ENCODE measurements around the gene PLA2G15. TPM values are rescaled to one million over a fixed set of nuclear protein-coding genes. Genes with fewer than 3 reads are reported as not detected.
A peak's percentile ranks its signal among the peaks of the same experiment; 100 is the strongest.

PLA2G15 gene
- total and polyA plus RNA-seq, 2 of the 13 experiments (the other 11 are each of a cell fraction or from before 2014, with no cell fraction given): 14.4 to 23.7 TPM

DNA sequence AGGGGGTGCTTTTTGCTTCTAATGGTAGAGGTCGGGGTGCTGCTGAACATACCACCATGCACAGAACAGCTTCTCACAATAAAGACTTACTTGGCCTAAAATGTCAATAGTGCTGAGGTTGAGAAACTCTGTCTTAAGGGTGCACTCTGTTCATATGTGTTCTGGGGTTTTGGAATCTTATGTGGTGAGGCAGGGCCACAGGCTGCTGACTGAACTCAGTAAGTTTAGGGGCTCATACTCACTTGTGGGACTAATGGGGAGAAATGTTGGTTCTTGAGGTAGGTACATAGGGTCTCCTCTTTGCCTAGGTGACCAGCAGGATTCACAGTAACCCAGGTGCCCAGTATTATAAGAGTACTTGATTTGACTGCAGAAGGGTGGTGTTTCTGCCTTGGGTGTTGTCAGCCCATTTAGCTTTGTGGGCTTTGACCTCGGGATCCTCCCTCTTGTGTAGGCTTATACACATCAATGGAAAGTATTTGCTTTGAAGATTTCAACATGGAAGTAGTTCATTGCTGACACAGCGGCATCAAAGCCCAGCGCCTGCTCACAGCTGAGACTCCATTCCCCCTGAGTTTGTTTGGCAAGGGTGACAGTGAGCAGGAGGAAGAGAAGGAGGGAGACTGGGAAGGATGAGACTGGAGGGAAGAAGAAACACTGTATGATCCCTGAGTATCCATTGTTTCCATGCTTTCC, 36.3 kb downstream of the PLA2G15 start (continued):
- TF ChIP-seq, protein P1, sequence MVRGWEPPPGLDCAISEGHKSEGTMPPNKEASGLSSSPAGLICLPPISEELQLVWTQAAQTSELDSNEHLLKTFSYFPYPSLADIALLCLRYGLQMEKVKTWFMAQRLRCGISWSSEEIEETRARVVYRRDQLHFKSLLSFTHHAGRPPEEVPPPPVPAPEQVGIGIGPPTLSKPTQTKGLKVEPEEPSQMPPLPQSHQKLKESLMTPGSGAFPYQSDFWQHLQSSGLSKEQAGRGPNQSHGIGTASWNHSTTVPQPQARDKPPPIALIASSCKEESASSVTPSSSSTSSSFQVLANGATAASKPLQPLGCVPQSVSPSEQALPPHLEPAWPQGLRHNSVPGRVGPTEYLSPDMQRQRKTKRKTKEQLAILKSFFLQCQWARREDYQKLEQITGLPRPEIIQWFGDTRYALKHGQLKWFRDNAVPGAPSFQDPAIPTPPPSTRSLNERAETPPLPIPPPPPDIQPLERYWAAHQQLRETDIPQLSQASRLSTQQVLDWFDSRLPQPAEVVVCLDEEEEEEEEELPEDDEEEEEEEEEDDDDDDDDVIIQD (CRISPR knock-in tag; IDR thresholded peaks at IDR 0.05; ENCODE audit: low read depth): peak; percentile 85; the same call in 1 of the 2 replicates
- TF ChIP-seq MIXL1 (CRISPR knock-in tag; IDR thresholded peaks at IDR 0.05) (peak; percentile 82), NKX3-1 (CRISPR knock-in tag; IDR thresholded peaks at IDR 0.05) (no peak), CREB1 (IDR thresholded peaks at IDR 0.05) (peak; percentile 21; the same call in 1 of the 2 replicates), CREB1 (CRISPR knock-in tag; IDR thresholded peaks at IDR 0.05) (peak; percentile 76), ARNTL (CRISPR knock-in tag; IDR thresholded peaks at IDR 0.05) (peak; percentile 86), PHF5A (CRISPR knock-in tag; IDR thresholded peaks at IDR 0.05; ENCODE audit: low read depth, unreplicated experiment) (peak; percentile 95), ZNF24 (IDR thresholded peaks at IDR 0.05) (no peak; the same call in 1 of the 2 replicates), KDM6A (CRISPR knock-in tag; IDR thresholded peaks at IDR 0.05; ENCODE audit: low read depth) (peak; percentile 91), NPAS2 (CRISPR knock-in tag; IDR thresholded peaks at IDR 0.05; ENCODE audit: borderline replicate concordance) (no peak), SSRP1 (CRISPR knock-in tag; IDR thresholded peaks at IDR 0.05) (peak; percentile 70; the same call in 1 of the 2 replicates), KDM1A (CRISPR knock-in tag; IDR thresholded peaks at IDR 0.05) (peak; percentile 90), NFE2 (CRISPR knock-in tag; IDR thresholded peaks at IDR 0.05) (no peak), ZNF670 (CRISPR knock-in tag; IDR thresholded peaks at IDR 0.05; ENCODE audit: borderline replicate concordance) (no peak), ZNF790 (CRISPR knock-in tag; IDR thresholded peaks at IDR 0.05; ENCODE audit: borderline replicate concordance) (no peak), ZSCAN25 (CRISPR knock-in tag; IDR thresholded peaks at IDR 0.05) (peak; percentile 48; the same call in 1 of the 2 replicates), ZNF235 (CRISPR knock-in tag; IDR thresholded peaks at IDR 0.05; ENCODE audit: borderline replicate concordance) (no peak), KMT2A (CRISPR knock-in tag; IDR thresholded peaks at IDR 0.05) (peak; percentile 68; the same call in 1 of the 2 replicates), PAX8 (CRISPR knock-in tag; IDR thresholded peaks at IDR 0.05; ENCODE audit: borderline replicate concordance) (no peak)
- TF ChIP-seq, protein P2, sequence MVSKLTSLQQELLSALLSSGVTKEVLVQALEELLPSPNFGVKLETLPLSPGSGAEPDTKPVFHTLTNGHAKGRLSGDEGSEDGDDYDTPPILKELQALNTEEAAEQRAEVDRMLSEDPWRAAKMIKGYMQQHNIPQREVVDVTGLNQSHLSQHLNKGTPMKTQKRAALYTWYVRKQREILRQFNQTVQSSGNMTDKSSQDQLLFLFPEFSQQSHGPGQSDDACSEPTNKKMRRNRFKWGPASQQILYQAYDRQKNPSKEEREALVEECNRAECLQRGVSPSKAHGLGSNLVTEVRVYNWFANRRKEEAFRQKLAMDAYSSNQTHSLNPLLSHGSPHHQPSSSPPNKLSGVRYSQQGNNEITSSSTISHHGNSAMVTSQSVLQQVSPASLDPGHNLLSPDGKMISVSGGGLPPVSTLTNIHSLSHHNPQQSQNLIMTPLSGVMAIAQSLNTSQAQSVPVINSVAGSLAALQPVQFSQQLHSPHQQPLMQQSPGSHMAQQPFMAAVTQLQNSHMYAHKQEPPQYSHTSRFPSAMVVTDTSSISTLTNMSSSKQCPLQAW (CRISPR knock-in tag; IDR thresholded peaks at IDR 0.05): peak; percentile 96
- TF ChIP-seq, protein P3, sequence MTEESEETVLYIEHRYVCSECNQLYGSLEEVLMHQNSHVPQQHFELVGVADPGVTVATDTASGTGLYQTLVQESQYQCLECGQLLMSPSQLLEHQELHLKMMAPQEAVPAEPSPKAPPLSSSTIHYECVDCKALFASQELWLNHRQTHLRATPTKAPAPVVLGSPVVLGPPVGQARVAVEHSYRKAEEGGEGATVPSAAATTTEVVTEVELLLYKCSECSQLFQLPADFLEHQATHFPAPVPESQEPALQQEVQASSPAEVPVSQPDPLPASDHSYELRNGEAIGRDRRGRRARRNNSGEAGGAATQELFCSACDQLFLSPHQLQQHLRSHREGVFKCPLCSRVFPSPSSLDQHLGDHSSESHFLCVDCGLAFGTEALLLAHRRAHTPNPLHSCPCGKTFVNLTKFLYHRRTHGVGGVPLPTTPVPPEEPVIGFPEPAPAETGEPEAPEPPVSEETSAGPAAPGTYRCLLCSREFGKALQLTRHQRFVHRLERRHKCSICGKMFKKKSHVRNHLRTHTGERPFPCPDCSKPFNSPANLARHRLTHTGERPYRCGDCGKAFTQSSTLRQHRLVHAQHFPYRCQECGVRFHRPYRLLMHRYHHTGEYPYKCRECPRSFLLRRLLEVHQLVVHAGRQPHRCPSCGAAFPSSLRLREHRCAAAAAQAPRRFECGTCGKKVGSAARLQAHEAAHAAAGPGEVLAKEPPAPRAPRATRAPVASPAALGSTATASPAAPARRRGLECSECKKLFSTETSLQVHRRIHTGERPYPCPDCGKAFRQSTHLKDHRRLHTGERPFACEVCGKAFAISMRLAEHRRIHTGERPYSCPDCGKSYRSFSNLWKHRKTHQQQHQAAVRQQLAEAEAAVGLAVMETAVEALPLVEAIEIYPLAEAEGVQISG (CRISPR knock-in tag; IDR thresholded peaks at IDR 0.05): peak; percentile 71
- TF ChIP-seq, protein P4, sequence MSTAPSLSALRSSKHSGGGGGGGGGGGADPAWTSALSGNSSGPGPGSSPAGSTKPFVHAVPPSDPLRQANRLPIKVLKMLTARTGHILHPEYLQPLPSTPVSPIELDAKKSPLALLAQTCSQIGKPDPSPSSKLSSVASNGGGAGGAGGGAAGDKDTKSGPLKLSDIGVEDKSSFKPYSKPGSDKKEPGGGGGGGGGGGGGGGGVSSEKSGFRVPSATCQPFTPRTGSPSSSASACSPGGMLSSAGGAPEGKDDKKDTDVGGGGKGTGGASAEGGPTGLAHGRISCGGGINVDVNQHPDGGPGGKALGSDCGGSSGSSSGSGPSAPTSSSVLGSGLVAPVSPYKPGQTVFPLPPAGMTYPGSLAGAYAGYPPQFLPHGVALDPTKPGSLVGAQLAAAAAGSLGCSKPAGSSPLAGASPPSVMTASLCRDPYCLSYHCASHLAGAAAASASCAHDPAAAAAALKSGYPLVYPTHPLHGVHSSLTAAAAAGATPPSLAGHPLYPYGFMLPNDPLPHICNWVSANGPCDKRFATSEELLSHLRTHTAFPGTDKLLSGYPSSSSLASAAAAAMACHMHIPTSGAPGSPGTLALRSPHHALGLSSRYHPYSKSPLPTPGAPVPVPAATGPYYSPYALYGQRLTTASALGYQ (CRISPR knock-in tag; IDR thresholded peaks at IDR 0.05): peak; percentile 90
- TF ChIP-seq, protein P5, sequence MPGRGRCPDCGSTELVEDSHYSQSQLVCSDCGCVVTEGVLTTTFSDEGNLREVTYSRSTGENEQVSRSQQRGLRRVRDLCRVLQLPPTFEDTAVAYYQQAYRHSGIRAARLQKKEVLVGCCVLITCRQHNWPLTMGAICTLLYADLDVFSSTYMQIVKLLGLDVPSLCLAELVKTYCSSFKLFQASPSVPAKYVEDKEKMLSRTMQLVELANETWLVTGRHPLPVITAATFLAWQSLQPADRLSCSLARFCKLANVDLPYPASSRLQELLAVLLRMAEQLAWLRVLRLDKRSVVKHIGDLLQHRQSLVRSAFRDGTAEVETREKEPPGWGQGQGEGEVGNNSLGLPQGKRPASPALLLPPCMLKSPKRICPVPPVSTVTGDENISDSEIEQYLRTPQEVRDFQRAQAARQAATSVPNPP (CRISPR knock-in tag; IDR thresholded peaks at IDR 0.05): peak; percentile 44; the same call in 1 of the 2 replicates

All from HepG2 (cell line).